SU-DHL-6 (cell line): Measurements from ENCODE around the gene TECTA.

Source experiments
- EZH2phosphoT487 ChIP-seq: fragments of 200-600 bp; sonication (generic), shearing (Covaris generic); conservative IDR thresholded peaks from 2 replicates; pipeline ENCODE4 v1.6.1; 2018; ENCODE audit warnings: mild to moderate bottlenecking, antibody characterized with exemption, low read length, moderate library complexity, mixed read lengths
- TF ChIP-seq, protein P1 (sequence below): fragments of 200-600 bp; sonication (generic); IDR thresholded peaks from one replicate; pipeline ENCODE4 v1.5.1; 2017; ENCODE audit warnings: antibody characterized with exemption, mild to moderate bottlenecking, low read length, moderate library complexity; ENCODE audit not compliant: insufficient read depth, poor library complexity, severe bottlenecking

DNA sequence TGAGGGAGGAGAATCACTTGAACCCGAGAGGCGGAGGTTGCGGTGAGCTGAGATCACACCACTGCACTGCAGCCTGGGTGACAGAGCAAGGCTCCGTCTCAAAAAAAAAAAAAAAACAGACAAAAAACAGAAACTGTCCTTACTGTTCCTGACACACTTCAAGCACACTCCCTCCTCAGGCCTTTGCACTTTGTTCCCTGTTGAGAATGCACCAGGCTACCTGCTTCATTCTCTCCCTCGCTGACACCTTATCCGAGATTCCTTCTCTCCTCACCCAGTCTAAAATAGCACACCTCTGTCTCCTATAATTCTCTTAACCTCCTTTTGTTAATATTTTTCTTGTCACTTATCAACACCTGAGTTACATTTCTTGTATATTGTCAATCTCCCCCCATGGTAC lies 32.3 kb upstream of the TECTA start:
- TF ChIP-seq, protein P1, sequence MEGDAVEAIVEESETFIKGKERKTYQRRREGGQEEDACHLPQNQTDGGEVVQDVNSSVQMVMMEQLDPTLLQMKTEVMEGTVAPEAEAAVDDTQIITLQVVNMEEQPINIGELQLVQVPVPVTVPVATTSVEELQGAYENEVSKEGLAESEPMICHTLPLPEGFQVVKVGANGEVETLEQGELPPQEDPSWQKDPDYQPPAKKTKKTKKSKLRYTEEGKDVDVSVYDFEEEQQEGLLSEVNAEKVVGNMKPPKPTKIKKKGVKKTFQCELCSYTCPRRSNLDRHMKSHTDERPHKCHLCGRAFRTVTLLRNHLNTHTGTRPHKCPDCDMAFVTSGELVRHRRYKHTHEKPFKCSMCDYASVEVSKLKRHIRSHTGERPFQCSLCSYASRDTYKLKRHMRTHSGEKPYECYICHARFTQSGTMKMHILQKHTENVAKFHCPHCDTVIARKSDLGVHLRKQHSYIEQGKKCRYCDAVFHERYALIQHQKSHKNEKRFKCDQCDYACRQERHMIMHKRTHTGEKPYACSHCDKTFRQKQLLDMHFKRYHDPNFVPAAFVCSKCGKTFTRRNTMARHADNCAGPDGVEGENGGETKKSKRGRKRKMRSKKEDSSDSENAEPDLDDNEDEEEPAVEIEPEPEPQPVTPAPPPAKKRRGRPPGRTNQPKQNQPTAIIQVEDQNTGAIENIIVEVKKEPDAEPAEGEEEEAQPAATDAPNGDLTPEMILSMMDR = no peak
- no peak for TF ChIP-seq EZH2phosphoT487
